Measurements from ENCODE around the gene OR52A1.

Gene OR52A1

GRCh38 chr11:5131584-5132335 lies 22.8 kb downstream of the OR52A1 start:
- DNase-seq, result no peak

GRCh38 chr11:5129457-5129877 lies 25.1 kb downstream of the OR52A1 start:
- no peak for DNase-seq

DNA sequence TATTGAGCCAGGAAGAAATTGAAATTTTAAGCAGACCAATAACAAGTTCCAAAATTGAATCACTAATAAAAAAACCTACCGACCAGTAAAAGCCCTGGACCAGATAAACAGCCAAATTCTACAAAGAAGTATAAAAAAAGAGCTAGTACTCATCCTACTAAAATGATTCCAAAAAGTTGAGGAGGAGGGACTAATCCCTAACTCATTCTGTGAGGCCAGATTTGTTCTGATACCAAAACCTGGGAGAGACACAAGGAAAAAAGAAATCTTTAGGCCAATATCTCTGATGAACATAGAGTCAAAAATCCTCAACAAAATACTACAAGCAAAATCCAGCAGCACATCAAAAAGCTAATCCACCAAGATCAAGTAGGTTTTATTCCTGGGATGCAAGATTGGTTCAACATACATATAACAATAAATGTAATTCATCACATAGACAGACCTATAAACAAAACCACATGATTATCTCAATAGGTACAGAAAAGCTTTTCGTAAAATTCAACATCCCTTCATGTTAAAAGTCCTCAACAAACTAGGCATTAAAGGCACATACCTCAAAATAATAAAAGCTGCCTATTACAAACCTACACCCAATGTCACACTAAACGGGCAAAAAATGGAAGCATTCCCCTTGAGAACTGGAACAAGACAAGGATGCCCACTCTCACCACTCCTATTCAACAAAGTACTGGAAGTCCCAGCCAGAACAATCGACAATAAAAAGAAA lies 29.5 kb downstream of the OR52A1 start:
- no peak for DNase-seq

DNA sequence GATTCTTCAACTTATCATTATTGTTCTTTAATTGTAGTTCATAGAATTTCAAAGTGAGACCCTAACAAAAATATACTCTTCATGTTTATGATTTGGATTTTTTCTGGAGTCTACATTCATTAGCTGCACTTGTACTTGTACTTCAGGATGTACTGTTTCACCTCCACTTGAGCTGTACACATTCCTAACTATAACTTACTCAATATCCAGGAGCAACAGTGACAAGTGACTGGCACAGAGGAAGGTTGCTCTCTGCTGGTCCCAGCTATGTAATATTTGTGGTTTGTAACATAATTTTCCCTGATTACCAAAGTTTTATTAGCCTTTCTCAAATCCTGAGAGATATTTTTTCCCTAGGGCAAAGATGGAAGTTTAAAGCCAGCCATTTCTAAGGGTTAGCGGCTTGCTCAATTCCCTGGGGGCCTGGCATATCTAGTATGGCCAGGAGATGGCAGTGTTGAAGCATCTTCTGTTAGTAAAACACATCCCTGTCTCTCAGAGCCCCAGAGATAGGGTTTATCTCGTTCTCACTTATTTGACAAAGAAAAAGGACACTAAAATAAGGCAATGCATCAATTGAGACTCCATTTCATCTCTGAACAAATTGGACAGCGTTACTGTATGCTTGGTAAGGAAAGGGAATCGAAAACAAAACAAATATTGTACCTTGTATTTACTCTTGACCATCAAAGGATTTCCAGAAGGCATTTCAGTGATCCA lies 30.6 kb downstream of the OR52A1 start:
- no peak for DNase-seq

GRCh38 chr11:5118893-5119292 lies 35.7 kb downstream of the OR52A1 start:
- DNase-seq, result no peak

GRCh38 chr11:5117588-5117987 lies 37.0 kb downstream of the OR52A1 start:
- DNase-seq, result no peak

GRCh38 chr11:5115339-5115738 lies 39.2 kb downstream of the OR52A1 start:
- no peak for DNase-seq

GRCh38 chr11:5107285-5107684 lies 47.3 kb downstream of the OR52A1 start:
- DNase-seq, result no peak

GRCh38 chr11:5103066-5103465 lies 51.5 kb downstream of the OR52A1 start:
- no peak for DNase-seq

DNA sequence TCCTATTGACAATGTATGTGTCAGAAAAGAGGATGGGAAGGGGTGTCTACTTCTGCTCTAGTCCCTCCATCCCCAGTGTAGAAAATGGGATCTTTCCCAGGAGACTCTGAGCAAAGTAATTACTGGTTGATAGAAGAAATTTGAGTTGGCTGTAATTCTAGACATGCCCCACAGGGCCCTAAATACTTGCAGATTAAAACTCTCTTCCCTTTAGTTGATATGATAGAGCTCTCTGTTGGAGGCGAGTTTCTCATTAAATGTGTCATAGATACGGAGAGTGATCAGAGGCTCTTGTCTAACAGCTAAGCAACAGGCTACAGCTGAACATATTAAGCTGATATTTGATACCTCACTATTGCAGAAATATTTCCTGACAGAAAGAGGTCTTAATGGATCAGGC lies 52.3 kb downstream of the OR52A1 start:
- no peak for DNase-seq

- no peak for DNase-seq
Measured at GRCh38 chr11:5096011-5096410, 58.5 kb downstream of the OR52A1 start.

All from NCI-H2227 treated with DMSO at 0.1 percent for 48 hours (cell line).